ENCODE measurements around the gene GRIA1. TPM values are rescaled to one million over a fixed set of nuclear protein-coding genes. Genes with fewer than 3 reads are reported as not detected.

The GRIA1 gene
- total and polyA plus RNA-seq, 10 of the 15 experiments (the other 5 are each of a cell fraction or from before 2014, with no cell fraction given): 0.04 to 0.18 (median 0.04) TPM; not detected in 7

GRCh38 chr5:153613144-153613543 is 122.7 kb downstream of the GRIA1 start (continued):
- TF ChIP-seq MLLT1 (IDR thresholded peaks at IDR 0.05) (no peak), RELB (IDR thresholded peaks at IDR 0.05; ENCODE audit: low read depth) (no peak), SUPT20H (IDR thresholded peaks at IDR 0.05; ENCODE audit: borderline replicate concordance, control insufficient read depth, low read depth, low read length) (no peak), RUNX3 (IDR thresholded peaks at IDR 0.05; ENCODE audit: low read length) (no peak), NFYA (IDR thresholded peaks at IDR 0.05; ENCODE audit: borderline replicate concordance, low read depth, low read length) (no peak), RAD21 (IDR thresholded peaks at IDR 0.05; ENCODE audit: insufficient read depth, low read depth, low read length) (no peak), IKZF1 (conservative IDR thresholded peaks at IDR 0.05) (no peak), ATF7 (IDR thresholded peaks at IDR 0.05; ENCODE audit: low read depth) (no peak), WRNIP1 (IDR thresholded peaks at IDR 0.05; ENCODE audit: borderline replicate concordance, low read depth, low read length) (no peak), NRF1 (conservative IDR thresholded peaks at IDR 0.05; ENCODE audit: low read depth, low read length) (no peak), ZNF384 (IDR thresholded peaks at IDR 0.05; ENCODE audit: borderline replicate concordance, low read depth, low read length) (no peak), EED (IDR thresholded peaks at IDR 0.05; ENCODE audit: low read depth) (no peak)

Data from GM12878 (cell line).